Occipital lobe (tissue), 3 donors: Measurements from ENCODE around the gene C4orf50. TPM values are rescaled to one million over a fixed set of nuclear protein-coding genes. Genes with fewer than 3 reads are reported as not detected.
"Not testable (repeated sequence)": the region's sequence is repeated elsewhere in the genome, so short reads cannot be mapped to it uniquely, and the experiment has no call there.

Source experiments
- DNase-seq: peaks from one replicate; lab custom pipeline; 2025; lab: John Stamatoyannopoulos, UW
- small RNA-seq: library from RNA; depleted of rRNA; stranded (forward); fragments of <200 nt; gene quantifications from one replicate; pipeline ENCODE3, GENCODE V24; 2014
- total RNA-seq: library from RNA; depleted of rRNA; stranded (reverse); fragments of >200 nt; gene quantifications from one replicate; pipeline ENCODE4 v1.2.3, GENCODE V29; 2014

The C4orf50 gene
- total RNA-seq, 1 donor from 2014 or later, result 17.0 TPM

DNA sequence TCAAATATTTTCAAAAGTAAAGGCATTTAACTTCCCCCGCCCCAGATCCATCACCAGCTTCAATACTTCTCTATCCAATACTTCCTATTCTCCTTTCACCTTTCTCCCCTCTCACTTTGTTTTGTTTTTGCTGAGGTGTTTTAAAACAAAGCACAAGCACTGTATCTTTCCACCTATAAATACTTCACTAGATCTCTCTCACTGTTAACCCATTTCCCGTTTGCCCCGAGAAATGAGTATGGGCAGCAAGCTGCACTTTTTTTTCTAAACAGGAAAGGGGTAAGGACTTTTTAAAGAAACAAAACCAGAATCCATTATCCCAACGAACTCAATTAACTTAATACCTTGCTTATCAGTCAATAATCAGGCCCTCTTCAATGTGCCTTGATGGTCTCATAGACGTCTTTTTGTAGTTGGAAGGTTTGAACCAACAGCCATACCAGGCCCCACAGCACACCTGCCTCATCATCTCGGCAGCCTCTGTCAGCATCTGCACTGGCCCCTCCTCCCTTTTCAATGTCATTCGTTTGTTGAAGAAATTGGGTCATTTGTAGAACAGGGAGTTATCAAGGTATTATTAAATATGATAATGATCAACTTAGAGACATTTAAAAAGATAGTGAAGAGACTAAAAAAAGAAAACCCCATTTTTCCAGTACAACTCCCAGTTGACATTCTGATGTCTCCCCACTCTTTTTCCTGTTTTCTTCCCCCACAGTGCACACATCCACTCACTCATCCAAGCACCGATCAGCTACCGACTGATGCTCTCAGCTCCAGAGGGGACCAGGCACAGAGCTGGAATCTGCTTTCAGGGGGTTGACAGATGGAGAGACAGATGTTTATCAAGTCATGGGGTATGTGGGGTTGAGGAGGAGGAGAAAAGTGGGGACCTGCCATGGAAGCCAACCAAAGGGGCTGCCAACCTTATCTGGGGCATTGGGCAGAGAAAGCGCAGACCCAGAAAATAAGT lies 151.1 kb downstream of the C4orf50 start:
- DNase-seq, result no peak

GRCh38 chr4:5865896-5866599 lies 152.2 kb downstream of the C4orf50 start:
- no peak for DNase-seq

DNA sequence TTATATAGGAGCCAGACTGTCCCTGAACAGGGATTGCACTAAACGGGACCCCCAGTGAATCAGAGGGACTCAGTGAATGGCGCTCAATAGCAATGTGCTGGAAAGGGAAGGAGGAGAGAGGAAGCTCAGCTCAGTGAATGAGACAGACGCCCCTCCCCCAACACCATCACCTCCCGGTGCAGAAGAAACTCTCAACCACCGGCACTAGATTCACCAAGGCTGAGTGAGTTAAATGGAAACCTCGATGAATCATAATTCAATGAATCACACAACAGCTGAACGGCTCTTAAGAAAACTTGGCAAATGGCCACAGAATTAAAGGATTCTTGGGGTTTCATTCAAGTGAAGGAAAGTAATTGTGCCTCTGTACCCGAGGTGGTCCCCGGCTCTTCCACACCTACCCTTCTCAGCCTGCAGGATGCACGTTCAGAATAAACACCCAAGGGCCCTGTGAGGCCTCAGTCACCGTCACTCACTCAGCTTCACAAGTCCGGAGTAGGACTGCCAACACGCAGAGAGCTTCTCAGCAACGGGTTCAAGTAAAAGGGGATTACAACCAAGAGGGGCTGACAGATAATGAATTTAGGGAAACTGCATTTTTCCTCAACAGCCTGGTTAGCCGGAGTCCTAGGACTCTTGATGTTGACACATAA lies 154.6 kb downstream of the C4orf50 start:
- DNase-seq, result no peak

DNA sequence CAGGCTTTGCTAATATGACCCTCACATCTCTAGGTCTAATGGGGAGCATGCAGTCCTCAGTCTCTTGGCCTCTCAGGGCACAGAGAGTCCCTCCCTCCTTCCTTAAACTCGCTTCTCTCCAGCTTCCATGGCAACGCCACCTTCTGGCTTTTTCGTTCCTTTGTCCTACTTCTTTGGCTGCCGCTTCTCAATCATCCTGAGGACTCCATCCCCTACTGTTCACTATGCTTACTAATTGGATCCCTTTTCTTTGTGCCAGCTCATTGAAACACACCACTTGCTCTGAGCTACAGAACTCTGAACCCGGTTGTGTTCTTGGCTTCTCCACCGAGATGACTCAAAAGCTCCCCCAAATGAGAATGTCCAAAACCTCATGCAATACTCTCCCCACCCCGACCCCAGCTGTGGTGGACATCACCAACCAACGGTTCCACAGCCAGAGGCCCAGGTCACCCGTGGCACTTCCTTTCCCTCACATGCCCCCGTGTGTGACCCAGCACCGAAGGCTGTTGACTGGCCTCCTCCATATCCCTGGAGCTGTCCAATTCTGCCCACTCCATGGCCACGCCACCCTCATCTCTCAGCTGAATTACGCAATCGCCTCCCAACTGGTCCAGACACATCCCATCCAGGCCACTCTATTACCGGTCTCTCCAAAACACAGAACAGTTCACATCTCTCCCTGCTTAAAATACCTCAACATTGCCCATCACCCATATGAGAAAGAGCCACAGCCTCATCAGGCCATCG lies 160.0 kb downstream of the C4orf50 start:
- DNase-seq, result no peak

- DNase-seq, result no peak
Measured at GRCh38 chr4:5857199-5857598, 161.0 kb downstream of the C4orf50 start.

DNA sequence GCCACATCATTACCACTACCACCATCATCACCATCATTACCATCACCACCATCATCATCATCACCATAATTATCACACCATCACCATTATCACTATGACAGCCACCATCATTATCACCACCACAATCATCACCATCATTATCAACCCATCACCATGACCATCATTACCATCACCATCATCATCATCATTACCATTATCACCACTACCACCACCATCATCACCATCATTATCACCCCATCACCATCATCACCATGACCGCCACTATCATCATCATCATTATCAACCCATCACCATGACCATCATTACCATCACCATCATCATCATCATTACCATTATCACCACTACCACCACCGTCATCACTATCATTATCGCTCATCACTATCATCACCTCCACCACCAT lies 161.9 kb downstream of the C4orf50 start:
- not testable (repeated sequence) for DNase-seq

DNA sequence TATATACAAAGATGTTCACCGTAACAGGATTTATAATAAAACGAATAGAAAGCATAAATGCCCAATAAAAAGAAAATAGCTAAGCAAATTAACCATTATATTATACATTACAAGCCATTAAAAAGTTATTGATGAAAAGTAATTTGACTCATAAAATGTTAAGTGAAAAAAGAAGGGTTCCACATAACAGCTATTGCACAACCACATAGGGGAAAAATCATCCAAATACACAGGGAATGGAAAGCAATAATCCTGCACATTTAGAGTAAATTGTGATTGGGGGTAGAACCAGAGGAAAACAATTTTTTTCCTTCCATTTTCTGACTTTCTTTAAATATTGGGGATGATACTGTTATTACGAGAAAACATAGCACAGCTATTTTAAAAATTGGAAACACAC lies 163.3 kb downstream of the C4orf50 start:
- no peak for DNase-seq

DNA sequence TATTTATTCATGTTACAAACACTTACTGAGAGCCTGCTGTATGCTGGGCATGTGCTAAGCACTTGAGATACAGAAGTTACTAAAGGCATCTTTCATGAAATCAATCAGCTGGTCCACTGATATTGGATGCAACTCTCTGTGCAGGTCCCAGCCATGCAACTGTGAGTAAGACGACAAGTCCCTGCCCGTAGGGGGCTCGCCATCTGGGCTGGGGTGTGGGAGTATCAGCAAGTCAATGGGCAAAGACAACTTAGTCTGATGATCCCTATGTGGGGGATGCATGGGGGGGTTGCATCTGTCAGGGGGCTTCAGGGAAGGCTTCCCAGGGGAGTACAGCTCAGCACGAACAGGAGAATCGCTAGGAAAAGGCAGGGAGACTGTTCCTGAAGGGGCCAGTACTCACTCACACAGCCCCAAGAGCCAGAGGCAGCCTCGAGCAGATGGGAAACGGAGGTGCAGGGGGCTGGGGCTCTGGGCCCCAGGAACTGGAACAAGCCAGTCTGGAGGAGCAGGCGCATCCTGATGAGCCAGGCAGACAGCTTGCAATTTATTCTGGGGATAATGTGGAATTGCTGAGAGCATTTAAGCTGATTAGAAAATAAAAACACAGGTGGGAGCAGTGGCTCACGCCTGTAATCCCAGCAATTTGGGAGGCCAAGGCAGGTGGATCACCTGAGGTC lies 165.6 kb downstream of the C4orf50 start:
- DNase-seq, result no peak

DNA sequence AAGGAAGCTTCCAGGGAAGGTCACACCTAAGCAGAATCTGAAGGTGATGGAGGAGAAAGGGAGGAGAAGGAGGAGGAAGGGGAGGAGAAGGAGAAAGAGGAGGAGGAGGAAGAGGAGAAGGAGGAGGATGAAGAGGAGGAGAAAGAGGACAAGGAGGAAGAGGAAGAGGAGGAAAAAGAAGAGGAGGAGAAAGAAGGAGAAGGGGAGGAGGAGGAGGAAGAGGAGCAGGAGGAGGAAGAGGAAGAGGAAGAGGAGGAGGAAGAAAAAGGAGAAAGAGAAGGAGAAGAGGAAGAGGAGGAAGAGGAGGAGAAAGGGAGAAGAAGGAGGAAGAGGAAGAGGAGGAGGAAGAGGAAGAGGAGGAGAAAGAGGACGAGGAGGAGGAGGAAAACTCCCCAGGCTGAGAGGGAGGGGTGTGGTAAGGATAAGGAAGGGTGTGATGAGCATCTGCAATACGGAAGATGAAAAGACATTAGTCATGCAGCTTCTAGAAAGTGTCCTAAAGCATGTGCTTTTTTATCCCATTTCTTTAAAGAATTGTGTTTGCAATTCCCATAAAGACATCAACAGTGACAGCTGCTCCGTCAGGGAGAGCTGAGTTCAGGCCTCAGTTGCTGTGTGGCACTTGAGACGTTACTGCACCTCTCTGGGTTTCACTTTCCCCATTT lies 166.5 kb downstream of the C4orf50 start:
- DNase-seq, result no peak

Small RNAs within 50 kb of the gene (small RNA-seq; reads per million reads assigned to genes)
- not detected for gene MIR378D1

Other genes starting within 250 kb of the C4orf50 start
- gene CRMP1, start 125.3 kb downstream of the C4orf50 start, total RNA-seq, result 555 TPM
- gene JAKMIP1, start 182.1 kb upstream of the C4orf50 start, total RNA-seq, result 44.5 TPM